M059J (cell line): ENCODE results near the gene KBTBD13. TPM values are rescaled to one million over a fixed set of nuclear protein-coding genes. Genes with fewer than 3 reads are reported as not detected.

Experiments used
- DNase-seq: peaks from one replicate; pipeline ENCODE4 v3.0.0-alpha.2; 2012; ENCODE audit warnings: low read depth
- total RNA-seq: library from RNA; depleted of rRNA; stranded (reverse); fragments of >200 nt; shearing (Covaris generic); gene quantifications from 2 replicates; pipeline ENCODE4 v1.2.3, GENCODE V29; 2014; rRNA removed

KBTBD13 gene
- total RNA-seq, 1 experiment from 2014 or later: not detected

DNA sequence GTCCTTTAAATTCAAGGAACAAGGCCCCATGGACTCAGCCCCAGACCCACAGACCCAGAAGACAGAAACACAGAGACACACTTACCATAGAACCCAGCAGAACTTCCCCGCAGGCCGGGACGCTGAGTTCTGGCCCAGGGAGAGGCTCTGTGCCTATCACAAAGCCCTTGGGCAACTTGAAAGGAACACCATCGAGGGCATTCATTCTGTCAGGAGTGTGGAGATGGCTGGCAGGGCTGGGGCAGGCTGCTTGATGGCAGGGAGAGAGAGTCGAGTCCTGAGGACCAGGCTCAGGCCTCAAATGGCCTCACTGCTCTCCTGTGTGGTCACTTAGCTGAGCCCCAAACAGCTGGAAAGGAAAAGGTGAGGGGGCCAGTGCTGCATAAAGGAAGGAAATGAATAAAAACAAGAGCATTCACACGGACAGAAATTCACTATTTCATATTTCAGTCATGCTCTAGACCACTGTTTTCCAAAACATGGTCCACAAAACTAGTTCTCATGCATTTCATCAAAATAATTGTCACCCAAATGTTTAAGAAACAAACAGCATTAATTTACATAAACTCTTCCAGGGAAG lies 29.6 kb downstream of the KBTBD13 start:
- DNase-seq: no peak

DNA sequence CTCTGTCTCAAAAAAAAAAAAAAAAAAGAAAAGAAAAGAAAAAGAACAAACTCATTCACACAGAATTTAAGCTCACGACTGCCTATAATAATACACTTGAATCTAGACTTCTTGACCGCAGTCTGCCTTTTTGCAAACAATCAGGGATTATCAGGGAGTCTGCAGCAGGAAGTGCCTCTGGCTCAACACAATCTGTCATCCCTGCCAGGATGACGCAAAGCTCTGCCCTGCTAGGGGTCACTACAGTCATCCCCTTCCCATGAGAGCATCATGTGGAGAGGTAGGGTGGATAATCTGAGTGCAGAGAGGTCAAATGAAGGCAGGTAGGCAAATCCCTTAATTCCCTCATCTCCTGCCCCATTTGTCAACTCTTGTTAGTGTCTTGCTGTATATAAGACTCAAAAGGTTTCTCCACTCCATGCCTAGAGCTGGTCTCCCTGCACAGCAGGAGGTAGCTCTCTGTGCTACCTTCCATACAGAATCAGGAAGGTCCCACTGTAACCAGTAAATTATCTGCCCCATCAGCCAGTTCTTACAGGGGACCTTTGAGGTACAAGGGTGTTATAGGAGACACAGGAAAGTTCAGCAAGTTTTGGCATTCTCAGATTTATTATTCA lies 34.2 kb downstream of the KBTBD13 start:
- peak; percentile 48 for DNase-seq

DNA sequence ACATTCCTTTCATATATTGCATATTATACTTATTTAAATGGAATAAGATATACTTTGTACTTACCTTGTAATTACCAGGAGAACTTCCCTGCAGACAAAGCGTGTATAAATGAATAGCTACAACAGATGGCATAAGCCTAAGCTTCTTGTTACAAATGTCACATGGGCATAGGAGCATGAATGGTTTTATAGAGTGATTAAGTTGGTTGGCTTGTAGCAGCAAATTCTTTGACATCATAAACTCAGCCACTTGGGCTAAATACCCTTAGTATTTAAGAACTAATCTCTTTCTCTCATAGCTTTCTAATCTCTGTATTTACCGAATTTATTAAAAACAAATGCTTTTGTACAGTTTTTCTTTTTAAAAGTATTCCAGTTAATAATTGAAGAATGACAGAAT lies 38.5 kb downstream of the KBTBD13 start, which contains the start of gene UBAP1L:
Gene UBAP1L, minus strand, starts transcription at position 115 of the 400 bp plus-strand sequence. CDS start 8,985 bp downstream, outside the sequence.
- DNase-seq: no peak

DNA sequence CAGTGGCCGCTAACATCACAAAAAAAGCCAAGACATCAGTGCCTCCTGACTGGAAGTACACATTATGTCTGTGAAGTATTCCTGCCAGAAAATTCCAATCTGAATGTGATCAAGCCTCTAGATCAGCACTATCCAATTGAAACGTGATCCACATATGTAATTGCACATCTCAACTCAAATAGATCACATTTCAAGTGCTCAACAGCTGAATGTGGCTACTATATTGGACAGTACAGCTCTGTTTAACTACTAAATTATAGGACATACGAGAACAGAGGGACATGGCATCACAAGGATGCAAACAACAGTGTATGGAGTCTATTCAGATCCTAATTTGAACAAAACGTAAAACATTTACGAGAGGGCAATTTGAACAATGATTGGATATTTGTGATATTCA lies 39.0 kb downstream of the KBTBD13 start:
- no peak for DNase-seq

Other genes starting within 250 kb of the KBTBD13 start
- 8.7 and 14.0 TPM in 2 replicates for gene PLEKHO2, start 234.8 kb upstream of the KBTBD13 start, total RNA-seq
- gene ANKDD1A, start 164.8 kb upstream of the KBTBD13 start, total RNA-seq: 2.1 and 2.3 TPM in 2 replicates
- gene SPG21, start 86.8 kb upstream of the KBTBD13 start, total RNA-seq: 93.2 and 94.8 TPM in 2 replicates
- gene MTFMT, start 47.1 kb upstream of the KBTBD13 start, total RNA-seq: 19.9 and 21.2 TPM in 2 replicates
- gene SLC51B, start 31.4 kb upstream of the KBTBD13 start, total RNA-seq: not detected in 2 replicates
- not detected in 2 replicates for gene RASL12, start 8.8 kb upstream of the KBTBD13 start, total RNA-seq
- 0.10 and 0.12 TPM in 2 replicates for gene UBAP1L, start 38.5 kb downstream of the KBTBD13 start, total RNA-seq
- gene PDCD7, start 57.1 kb downstream of the KBTBD13 start, total RNA-seq: 9.2 and 14.5 TPM in 2 replicates
- gene CLPX, start 108.6 kb downstream of the KBTBD13 start, total RNA-seq: 22.7 and 27.7 TPM in 2 replicates
- gene CILP, start 134.7 kb downstream of the KBTBD13 start, total RNA-seq: 0.02 TPM in 1 of 2 replicates, not detected in the other
- 7.1 and 14.8 TPM in 2 replicates for gene PARP16, start 210.1 kb downstream of the KBTBD13 start, total RNA-seq
- not detected in 2 replicates for gene RNU5A-1, start 219.3 kb downstream of the KBTBD13 start, total RNA-seq
- gene RNU5B-1, start 227.9 kb downstream of the KBTBD13 start, total RNA-seq: not detected in 2 replicates